SK-N-SH (cell line): ENCODE results near the gene FAM81A. TPM values are rescaled to one million over a fixed set of nuclear protein-coding genes. Genes with fewer than 3 reads are reported as not detected.

Source experiments
- CTCF ChIA-PET: fragments of 300-600, 350-600 bp; formaldehyde crosslinking; extraction: SDS; loops from one replicate; lab custom pipeline; 2021; lab: Yijun Ruan, JAX
- POLR2A ChIA-PET: fragments of 350-600 bp; sonication (Branson Sonifier 250); formaldehyde crosslinking; extraction: SDS; loops from one replicate; lab custom pipeline; 2020; ENCODE audit warnings: antibody characterized with exemption, inconsistent platforms; lab: Yijun Ruan, JAX
- DNase-seq: peaks from one replicate; pipeline ENCODE4 v3.0.0; 2012
- H2AFZ ChIP-seq: fragments of 200-600 bp; sonication (generic); 2 replicates; pipeline ENCODE4 v1.8.1; 2016; ENCODE audit warnings: antibody characterized with exemption, mild to moderate bottlenecking, low read depth
- H3F3A ChIP-seq: fragments of 200-600 bp; sonication (generic); replicated peaks from 2 replicates; pipeline ENCODE3; 2016; ENCODE audit warnings: antibody characterized with exemption, mild to moderate bottlenecking; ENCODE audit not compliant: insufficient read depth
- H3K27ac ChIP-seq, 2 experiments: fragments of 200-500 bp in 1 of 2; fragments of 200-600 bp in 1 of 2; sonication (Bioruptor generic) in 1 of 2; sonication (generic), shearing (Covaris generic) in 1 of 2; 2 replicates each; pipeline versions ENCODE4 v1.5.1 to v1.6.1; 2014 to 2016; ENCODE audit warnings: low read depth in 2 of 2, inconsistent platforms in 1 of 2, low read length in 1 of 2, mild to moderate bottlenecking in 1 of 2, mixed read lengths in 1 of 2
- H3K27me3 ChIP-seq: fragments of 200-600 bp; sonication (generic), shearing (Covaris generic); 2 replicates; pipeline ENCODE4 v1.6.1; 2016; ENCODE audit warnings: mixed run types; ENCODE audit not compliant: insufficient read depth
- H3K36me3 ChIP-seq, 2 experiments: fragments of 200-500 bp in 1 of 2; fragments of 200-600 bp in 1 of 2; sonication (Bioruptor generic) in 1 of 2; sonication (generic) in 1 of 2; replicated peaks in 1 of 2; 2 replicates each; pipeline versions ENCODE3 to v1.5.1; 2014 to 2016; ENCODE audit warnings: low read length in 1 of 2, mild to moderate bottlenecking in 1 of 2; ENCODE audit not compliant: insufficient read depth in 2 of 2, control insufficient read depth in 1 of 2
- H3K4me1 ChIP-seq, 2 experiments: fragments of 200-500 bp in 1 of 2; fragments of 200-600 bp in 1 of 2; sonication (Bioruptor generic) in 1 of 2; sonication (generic), shearing (Covaris generic) in 1 of 2; 2 replicates each; pipeline versions ENCODE4 v1.5.1 to v1.6.1; 2014 to 2016; ENCODE audit warnings: low read depth in 1 of 2, low read length in 1 of 2, mixed run types in 1 of 2; ENCODE audit not compliant: insufficient read depth in 2 of 2, control insufficient read depth in 1 of 2
- H3K4me2 ChIP-seq: fragments of 200-600 bp; sonication (generic), shearing (Covaris generic); 2 replicates; pipeline ENCODE4 v1.6.1; 2017; ENCODE audit warnings: mixed run types
- H3K4me3 ChIP-seq, 2 experiments: fragments of 200-500 bp in 1 of 2; fragments of 200-600 bp in 1 of 2; sonication (Bioruptor generic) in 1 of 2; sonication (generic), shearing (Covaris generic) in 1 of 2; 2 replicates each; pipeline versions ENCODE4 v1.5.1 to v1.8.1; 2014 to 2016; ENCODE audit warnings: low read depth in 2 of 2, inconsistent platforms in 1 of 2, low read length in 1 of 2, mild to moderate bottlenecking in 1 of 2, mixed read lengths in 1 of 2, moderate library complexity in 1 of 2
- H3K79me2 ChIP-seq: fragments of 200-600 bp; sonication (generic); 2 replicates; pipeline ENCODE4 v1.8.1; 2017; ENCODE audit warnings: mild to moderate bottlenecking; ENCODE audit not compliant: insufficient read depth
- H3K9ac ChIP-seq: fragments of 200-600 bp; sonication (generic); 2 replicates; pipeline ENCODE4 v1.6.1; 2017; ENCODE audit warnings: mixed run types
- H3K9me2 ChIP-seq: fragments of 200-600 bp; sonication (generic); 2 replicates; pipeline ENCODE4 v1.6.1; 2017; ENCODE audit warnings: mixed run types
- H3K9me3 ChIP-seq: fragments of 200-600 bp; sonication (generic); 2 replicates; pipeline ENCODE4 v1.6.1; 2017; ENCODE audit warnings: mixed run types, mild to moderate bottlenecking, moderate library complexity
- H4K20me1 ChIP-seq: fragments of 200-600 bp; sonication (generic); 2 replicates; pipeline ENCODE4 v1.6.1; 2017; ENCODE audit warnings: mild to moderate bottlenecking, mixed run types; ENCODE audit not compliant: insufficient read depth
- ELF1 ChIP-seq: IDR thresholded peaks from 2 replicates; pipeline ENCODE4 v1.4.0; 2012
- EZH2phosphoT487 ChIP-seq: fragments of 200-600 bp; sonication (generic); IDR thresholded peaks from 2 replicates; pipeline ENCODE4 v1.6.1; 2017; ENCODE audit warnings: low read depth, mixed run types, mild to moderate bottlenecking, antibody characterized with exemption, moderate library complexity, borderline replicate concordance
- FOXJ3 ChIP-seq: sonication (generic); formaldehyde crosslinking; IDR thresholded peaks from 2 replicates; pipeline ENCODE4 v1.5.1; 2020; ENCODE audit warnings: mild to moderate bottlenecking, missing genetic modification reagents
- GABPA ChIP-seq: IDR thresholded peaks from 2 replicates; pipeline ENCODE4 v1.4.0; 2012; ENCODE audit warnings: low read depth, mild to moderate bottlenecking
- GATA2 ChIP-seq: sonication (generic); formaldehyde crosslinking; IDR thresholded peaks from 2 replicates; pipeline ENCODE4 v1.5.0; 2020; ENCODE audit warnings: mild to moderate bottlenecking, missing genetic modification reagents
- JUND ChIP-seq: IDR thresholded peaks from 2 replicates; pipeline ENCODE4 v1.4.0; 2012
- MXI1 ChIP-seq: IDR thresholded peaks from 2 replicates; pipeline ENCODE4 v1.6.1; 2012; ENCODE audit warnings: mild to moderate bottlenecking, low read depth, low read length, improper control_type of control experiment
- NFIC ChIP-seq: IDR thresholded peaks from 2 replicates; pipeline ENCODE4 v1.4.0; 2012; ENCODE audit warnings: borderline replicate concordance
- POLR2AphosphoS5 ChIP-seq: IDR thresholded peaks from 2 replicates; pipeline ENCODE4 v1.6.1; 2012; ENCODE audit warnings: low read depth, low read length
- RAD21 ChIP-seq: IDR thresholded peaks from 2 replicates; pipeline ENCODE4 v1.6.1; 2012; ENCODE audit warnings: mild to moderate bottlenecking, low read length
- RCOR1 ChIP-seq: fragments of 150-350 bp; IDR thresholded peaks from 2 replicates; pipeline ENCODE4 v1.6.1; 2017; ENCODE audit warnings: antibody characterized with exemption, low read length
- RFX5 ChIP-seq: IDR thresholded peaks from 2 replicates; pipeline ENCODE4 v1.6.1; 2012; ENCODE audit warnings: mild to moderate bottlenecking, improper control_type of control experiment, low read length
- RXRA ChIP-seq: IDR thresholded peaks from 2 replicates; pipeline ENCODE4 v1.4.0; 2012; ENCODE audit warnings: low read depth, mild to moderate bottlenecking, borderline replicate concordance
- SIN3A ChIP-seq: IDR thresholded peaks from 2 replicates; pipeline ENCODE4 v1.6.1; 2012; ENCODE audit warnings: low read depth, mild to moderate bottlenecking, low read length, moderate library complexity, borderline replicate concordance
- SMC3 ChIP-seq: IDR thresholded peaks from 2 replicates; pipeline ENCODE4 v1.6.1; 2012; ENCODE audit warnings: low read depth, low read length, improper control_type of control experiment
- TAF1 ChIP-seq: IDR thresholded peaks from 2 replicates; pipeline ENCODE4 v1.6.1; 2012; ENCODE audit warnings: low read depth, mild to moderate bottlenecking, low read length, moderate library complexity, borderline replicate concordance
- TCF12 ChIP-seq: IDR thresholded peaks from 2 replicates; pipeline ENCODE4 v1.4.0; 2012
- WGBS: methylation state at CpG from one replicate; pipeline ENCODE4 v1.1.6; 2017; ENCODE audit warnings: low lambda C conversion rate; 5-methylcytosine and 5-hydroxymethylcytosine counted together
- polyA plus RNA-seq, 3 experiments: library from polyadenylated mRNA; depleted of rRNA; stranded (reverse); fragments of >200 nt; gene quantifications; 2 replicates each; pipeline ENCODE4 v1.2.3, GENCODE V29; 2012
- TF ChIP-seq, protein P1 (sequence below): fragments of 150-350 bp; IDR thresholded peaks from 2 replicates; pipeline ENCODE4 v1.6.1; 2016; ENCODE audit warnings: mild to moderate bottlenecking, low read depth, low read length
- TF ChIP-seq, protein P2 (sequence below): IDR thresholded peaks from 2 replicates; pipeline ENCODE4 v1.4.0; 2012; ENCODE audit warnings: low read depth, borderline replicate concordance
- TF ChIP-seq, protein P3 (sequence below): IDR thresholded peaks from 2 replicates; pipeline ENCODE4; 2012
- TF ChIP-seq, protein P4 (sequence below): fragments of 200-600 bp; sonication (generic); IDR thresholded peaks from 2 replicates; pipeline ENCODE4 v1.6.1; 2017; ENCODE audit warnings: antibody characterized with exemption, mild to moderate bottlenecking, moderate library complexity
- TF ChIP-seq, protein P5 (sequence below): IDR thresholded peaks from 2 replicates; pipeline ENCODE4 v1.4.0; 2012; ENCODE audit warnings: low read depth

The FAM81A gene
- polyA plus RNA-seq, 1 of the 3 experiments (the other 2 are of a cell fraction) = 1.1 TPM

DNA sequence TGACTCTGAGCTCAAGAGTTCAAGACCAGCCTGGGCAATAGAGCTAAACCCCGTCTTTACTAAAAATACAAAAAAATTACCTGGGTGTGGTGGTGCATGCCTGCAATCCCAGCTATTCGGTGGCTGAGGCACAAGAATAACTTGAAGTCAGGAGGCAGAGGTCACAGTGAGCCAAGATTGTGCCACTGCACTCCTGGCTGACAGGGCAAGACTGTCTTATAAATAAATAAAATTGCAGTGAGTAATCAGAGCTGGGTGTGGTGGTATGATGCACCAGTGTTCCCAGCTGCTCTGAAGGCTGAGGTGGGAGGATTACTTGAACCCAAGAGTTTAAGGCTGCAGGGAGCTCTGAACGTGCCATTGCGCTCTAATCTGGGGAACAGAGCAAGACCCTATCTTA is 117.7 kb downstream of the FAM81A start:
- Histone ChIP-seq H2AFZ (no peak overlapping the region), H3K27me3 (no peaks in the 10 kb centered on the region), H3K9me2 (no peaks in the 10 kb centered on the region), H3K79me2 (no peaks in the 10 kb centered on the region), H3F3A (no peaks in the 10 kb centered on the region), H4K20me1 (no peaks in the 10 kb centered on the region), H3K4me3 (no peak overlapping the region), H3K9me3 (no peaks in the 10 kb centered on the region), H3K9ac (no peak overlapping the region), H3K36me3 (no peaks in the 10 kb centered on the region), H3K4me1 (no peaks in the 10 kb centered on the region), H3K27ac (no peak overlapping the region), H3K4me2 (no peak overlapping the region)
- CTCF ChIA-PET = interaction anchor here (0.9 kb wide), 1 partner anchor 23 kb away, joined by 4 read pairs; no protein-coding TSS in a partner anchor
- POLR2A ChIA-PET = no interaction called here
- WGBS = 50% methylated on average over 4 of the region's 4 CpGs
- TF ChIP-seq, protein P1, sequence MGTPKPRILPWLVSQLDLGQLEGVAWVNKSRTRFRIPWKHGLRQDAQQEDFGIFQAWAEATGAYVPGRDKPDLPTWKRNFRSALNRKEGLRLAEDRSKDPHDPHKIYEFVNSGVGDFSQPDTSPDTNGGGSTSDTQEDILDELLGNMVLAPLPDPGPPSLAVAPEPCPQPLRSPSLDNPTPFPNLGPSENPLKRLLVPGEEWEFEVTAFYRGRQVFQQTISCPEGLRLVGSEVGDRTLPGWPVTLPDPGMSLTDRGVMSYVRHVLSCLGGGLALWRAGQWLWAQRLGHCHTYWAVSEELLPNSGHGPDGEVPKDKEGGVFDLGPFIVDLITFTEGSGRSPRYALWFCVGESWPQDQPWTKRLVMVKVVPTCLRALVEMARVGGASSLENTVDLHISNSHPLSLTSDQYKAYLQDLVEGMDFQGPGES = no peak
- TF ChIP-seq TAF1 = no peak
- no peak for TF ChIP-seq RFX5
- no peak for TF ChIP-seq RAD21
- TF ChIP-seq, protein P2, sequence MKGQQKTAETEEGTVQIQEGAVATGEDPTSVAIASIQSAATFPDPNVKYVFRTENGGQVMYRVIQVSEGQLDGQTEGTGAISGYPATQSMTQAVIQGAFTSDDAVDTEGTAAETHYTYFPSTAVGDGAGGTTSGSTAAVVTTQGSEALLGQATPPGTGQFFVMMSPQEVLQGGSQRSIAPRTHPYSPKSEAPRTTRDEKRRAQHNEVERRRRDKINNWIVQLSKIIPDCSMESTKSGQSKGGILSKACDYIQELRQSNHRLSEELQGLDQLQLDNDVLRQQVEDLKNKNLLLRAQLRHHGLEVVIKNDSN = no peak
- TF ChIP-seq RCOR1 = no peak
- no peak for TF ChIP-seq MXI1
- TF ChIP-seq, protein P3, sequence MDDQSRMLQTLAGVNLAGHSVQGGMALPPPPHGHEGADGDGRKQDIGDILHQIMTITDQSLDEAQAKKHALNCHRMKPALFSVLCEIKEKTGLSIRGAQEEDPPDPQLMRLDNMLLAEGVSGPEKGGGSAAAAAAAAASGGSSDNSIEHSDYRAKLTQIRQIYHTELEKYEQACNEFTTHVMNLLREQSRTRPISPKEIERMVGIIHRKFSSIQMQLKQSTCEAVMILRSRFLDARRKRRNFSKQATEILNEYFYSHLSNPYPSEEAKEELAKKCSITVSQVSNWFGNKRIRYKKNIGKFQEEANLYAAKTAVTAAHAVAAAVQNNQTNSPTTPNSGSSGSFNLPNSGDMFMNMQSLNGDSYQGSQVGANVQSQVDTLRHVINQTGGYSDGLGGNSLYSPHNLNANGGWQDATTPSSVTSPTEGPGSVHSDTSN = no peak
- no peak for TF ChIP-seq NFIC
- no peak for TF ChIP-seq JUND
- no peak for DNase-seq

DNA sequence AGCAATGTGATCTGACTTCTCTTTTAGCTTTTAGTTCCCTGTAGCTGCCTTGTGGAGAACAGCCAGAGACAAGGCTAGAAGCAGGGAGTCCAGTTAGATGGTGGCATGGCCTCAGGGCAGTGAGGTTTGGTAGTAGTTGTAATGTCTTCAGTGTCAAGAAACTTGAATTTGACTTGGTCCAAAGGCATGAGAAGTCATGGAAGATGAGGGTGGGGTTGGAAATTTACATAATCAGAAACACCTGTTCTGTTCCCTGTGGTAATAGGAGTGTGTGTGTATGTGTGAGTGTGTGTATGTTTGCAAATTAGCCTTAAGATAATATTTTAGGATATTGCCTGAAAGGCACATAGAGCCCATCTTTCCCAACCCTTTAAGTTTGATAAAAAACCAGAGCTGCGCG is 118.4 kb downstream of the FAM81A start:
- Histone ChIP-seq H3K36me3 (no peaks in the 10 kb centered on the region), H3K79me2 (no peaks in the 10 kb centered on the region), H3K9me2 (no peaks in the 10 kb centered on the region), H3K4me2 (no peak overlapping the region), H3K27ac (no peak overlapping the region), H3K9ac (no peak overlapping the region), H2AFZ (no peak overlapping the region), H4K20me1 (no peaks in the 10 kb centered on the region), H3K27me3 (no peaks in the 10 kb centered on the region), H3F3A (no peaks in the 10 kb centered on the region), H3K4me3 (no peak overlapping the region), H3K4me1 (no peaks in the 10 kb centered on the region), H3K9me3 (no peaks in the 10 kb centered on the region)
- no peak for TF ChIP-seq SIN3A
- TF ChIP-seq, protein P1 = no peak
- no peak for TF ChIP-seq NFIC
- TF ChIP-seq, protein P4, sequence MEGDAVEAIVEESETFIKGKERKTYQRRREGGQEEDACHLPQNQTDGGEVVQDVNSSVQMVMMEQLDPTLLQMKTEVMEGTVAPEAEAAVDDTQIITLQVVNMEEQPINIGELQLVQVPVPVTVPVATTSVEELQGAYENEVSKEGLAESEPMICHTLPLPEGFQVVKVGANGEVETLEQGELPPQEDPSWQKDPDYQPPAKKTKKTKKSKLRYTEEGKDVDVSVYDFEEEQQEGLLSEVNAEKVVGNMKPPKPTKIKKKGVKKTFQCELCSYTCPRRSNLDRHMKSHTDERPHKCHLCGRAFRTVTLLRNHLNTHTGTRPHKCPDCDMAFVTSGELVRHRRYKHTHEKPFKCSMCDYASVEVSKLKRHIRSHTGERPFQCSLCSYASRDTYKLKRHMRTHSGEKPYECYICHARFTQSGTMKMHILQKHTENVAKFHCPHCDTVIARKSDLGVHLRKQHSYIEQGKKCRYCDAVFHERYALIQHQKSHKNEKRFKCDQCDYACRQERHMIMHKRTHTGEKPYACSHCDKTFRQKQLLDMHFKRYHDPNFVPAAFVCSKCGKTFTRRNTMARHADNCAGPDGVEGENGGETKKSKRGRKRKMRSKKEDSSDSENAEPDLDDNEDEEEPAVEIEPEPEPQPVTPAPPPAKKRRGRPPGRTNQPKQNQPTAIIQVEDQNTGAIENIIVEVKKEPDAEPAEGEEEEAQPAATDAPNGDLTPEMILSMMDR = no peak
- no peak for TF ChIP-seq SMC3
- TF ChIP-seq, protein P3 = no peak
- TF ChIP-seq TCF12 = no peak
- TF ChIP-seq GABPA = no peak
- TF ChIP-seq RXRA = no peak
- TF ChIP-seq EZH2phosphoT487 = no peak
- TF ChIP-seq, protein P5, sequence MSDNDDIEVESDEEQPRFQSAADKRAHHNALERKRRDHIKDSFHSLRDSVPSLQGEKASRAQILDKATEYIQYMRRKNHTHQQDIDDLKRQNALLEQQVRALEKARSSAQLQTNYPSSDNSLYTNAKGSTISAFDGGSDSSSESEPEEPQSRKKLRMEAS = no peak
- no peak for TF ChIP-seq RFX5
- TF ChIP-seq GATA2 = no peak
- TF ChIP-seq ELF1 = no peak
- no peak for TF ChIP-seq POLR2AphosphoS5
- TF ChIP-seq FOXJ3 (CRISPR knock-in tag) = no peak
- no peak for DNase-seq
- 98% methylated on average over 2 of the region's 2 CpGs for WGBS
- ChIA-PET POLR2A (no interaction called here), CTCF (interaction anchor here (0.9 kb wide), 1 partner anchor 24 kb away, joined by 4 read pairs; no protein-coding TSS in a partner anchor)
